ENCODE measurements around the gene EYS. TPM values are rescaled to one million over a fixed set of nuclear protein-coding genes. Genes with fewer than 3 reads are reported as not detected.

The EYS gene
- total RNA-seq, 1 experiment from 2014 or later, result not detected

DNA sequence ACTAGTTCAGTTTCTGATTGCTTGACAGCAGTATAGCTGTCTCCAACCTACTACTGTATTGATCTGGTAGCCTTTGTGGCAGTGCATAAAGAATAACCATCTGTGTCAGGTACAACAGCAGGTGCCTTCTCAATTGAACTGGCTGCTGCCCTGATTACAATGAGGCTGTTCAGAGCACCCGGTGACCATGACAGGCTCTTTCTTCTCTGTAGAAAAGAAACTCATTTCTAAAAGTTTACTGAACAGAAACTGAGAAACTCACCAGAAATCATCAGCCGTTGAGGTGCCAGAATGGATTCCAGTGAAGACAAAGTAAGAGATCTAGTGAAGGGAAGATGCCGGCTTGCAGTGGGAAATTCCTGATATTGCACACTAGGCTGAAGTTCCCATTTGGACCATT lies 1117.1 kb downstream of the EYS start:
- Histone ChIP-seq H3K27me3 (ENCODE audit: insufficient read depth, low read length) (no peaks in the 10 kb centered on the region), H3K9ac (ENCODE audit: low read length) (no peak overlapping the region), H3K27ac (ENCODE audit: low read depth, low read length) (no peak overlapping the region), H3K4me1 (ENCODE audit: control insufficient read depth in 1 of 2, insufficient read depth in 2 of 2, low read length in 2 of 2) (no peaks in the 10 kb centered on the region), H3K36me3 (ENCODE audit: control insufficient read depth in 1 of 2, insufficient read depth in 2 of 2, low read length in 2 of 2) (no peaks in the 10 kb centered on the region), H3K4me2 (ENCODE audit: low read length) (no peak overlapping the region), H3K4me3 (replicated peaks in 1 of 2; ENCODE audit: low read depth in 1 of 2, low read length in 2 of 2) (no peak overlapping the region), H2AFZ (ENCODE audit: low read depth, low read length, poor library complexity, severe bottlenecking) (no peak overlapping the region), H4K20me1 (ENCODE audit: insufficient read depth) (no peaks in the 10 kb centered on the region), H3K9me2 (ENCODE audit: insufficient read depth) (no peaks in the 10 kb centered on the region), H3K79me2 (ENCODE audit: insufficient read depth, low read length) (no peaks in the 10 kb centered on the region), H3K9me3 (ENCODE audit: control insufficient read depth in 1 of 2, insufficient read depth in 1 of 2, low read depth in 1 of 2, low read length in 2 of 2) (peaks cover 0 to 25% of the 10 kb centered on the region in 2 experiments; a peak in 2 of 4 replicates)
- ATAC-seq, result no peak
- TF ChIP-seq, protein P1, sequence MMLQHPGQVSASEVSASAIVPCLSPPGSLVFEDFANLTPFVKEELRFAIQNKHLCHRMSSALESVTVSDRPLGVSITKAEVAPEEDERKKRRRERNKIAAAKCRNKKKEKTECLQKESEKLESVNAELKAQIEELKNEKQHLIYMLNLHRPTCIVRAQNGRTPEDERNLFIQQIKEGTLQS (IDR thresholded peaks at IDR 0.05), result no peak
- TF ChIP-seq FOSL1 (IDR thresholded peaks at IDR 0.05; ENCODE audit: low read depth) (no peak), SIN3A (IDR thresholded peaks at IDR 0.05; ENCODE audit: low read depth) (no peak), ZNF274 (IDR thresholded peaks at IDR 0.05; ENCODE audit: low read depth, low read length) (no peak), POLR2AphosphoS5 (IDR thresholded peaks at IDR 0.05; ENCODE audit: low read depth, low read length) (no peak), YY1 (IDR thresholded peaks at IDR 0.05; ENCODE audit: extremely low read depth, insufficient replicate concordance, low read depth, low read length) (no peak), CBX3 (IDR thresholded peaks at IDR 0.05; ENCODE audit: low read depth) (no peak), JUND (IDR thresholded peaks at IDR 0.05) (no peak), EZH2 (IDR thresholded peaks at IDR 0.05) (no peak), RAD21 (IDR thresholded peaks at IDR 0.05; ENCODE audit: low read depth) (no peak), TCF7L2 (IDR thresholded peaks at IDR 0.05; ENCODE audit: borderline replicate concordance, extremely low read depth, insufficient read depth, insufficient read length) (no peak), SRF (IDR thresholded peaks at IDR 0.05; ENCODE audit: low read depth) (no peak), ZFX (IDR thresholded peaks at IDR 0.05) (no peak)
- TF ChIP-seq, protein P2, sequence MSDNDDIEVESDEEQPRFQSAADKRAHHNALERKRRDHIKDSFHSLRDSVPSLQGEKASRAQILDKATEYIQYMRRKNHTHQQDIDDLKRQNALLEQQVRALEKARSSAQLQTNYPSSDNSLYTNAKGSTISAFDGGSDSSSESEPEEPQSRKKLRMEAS (IDR thresholded peaks at IDR 0.05), result no peak
- TF ChIP-seq, protein P3, sequence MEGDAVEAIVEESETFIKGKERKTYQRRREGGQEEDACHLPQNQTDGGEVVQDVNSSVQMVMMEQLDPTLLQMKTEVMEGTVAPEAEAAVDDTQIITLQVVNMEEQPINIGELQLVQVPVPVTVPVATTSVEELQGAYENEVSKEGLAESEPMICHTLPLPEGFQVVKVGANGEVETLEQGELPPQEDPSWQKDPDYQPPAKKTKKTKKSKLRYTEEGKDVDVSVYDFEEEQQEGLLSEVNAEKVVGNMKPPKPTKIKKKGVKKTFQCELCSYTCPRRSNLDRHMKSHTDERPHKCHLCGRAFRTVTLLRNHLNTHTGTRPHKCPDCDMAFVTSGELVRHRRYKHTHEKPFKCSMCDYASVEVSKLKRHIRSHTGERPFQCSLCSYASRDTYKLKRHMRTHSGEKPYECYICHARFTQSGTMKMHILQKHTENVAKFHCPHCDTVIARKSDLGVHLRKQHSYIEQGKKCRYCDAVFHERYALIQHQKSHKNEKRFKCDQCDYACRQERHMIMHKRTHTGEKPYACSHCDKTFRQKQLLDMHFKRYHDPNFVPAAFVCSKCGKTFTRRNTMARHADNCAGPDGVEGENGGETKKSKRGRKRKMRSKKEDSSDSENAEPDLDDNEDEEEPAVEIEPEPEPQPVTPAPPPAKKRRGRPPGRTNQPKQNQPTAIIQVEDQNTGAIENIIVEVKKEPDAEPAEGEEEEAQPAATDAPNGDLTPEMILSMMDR (IDR thresholded peaks at IDR 0.05 in 2 of 3, conservative IDR thresholded peaks at IDR 0.05 in 1 of 3; ENCODE audit: borderline replicate concordance in 1 of 3, insufficient read depth in 1 of 3, low read depth in 2 of 3, low read length in 2 of 3), result no peak
- TF ChIP-seq, protein P4, sequence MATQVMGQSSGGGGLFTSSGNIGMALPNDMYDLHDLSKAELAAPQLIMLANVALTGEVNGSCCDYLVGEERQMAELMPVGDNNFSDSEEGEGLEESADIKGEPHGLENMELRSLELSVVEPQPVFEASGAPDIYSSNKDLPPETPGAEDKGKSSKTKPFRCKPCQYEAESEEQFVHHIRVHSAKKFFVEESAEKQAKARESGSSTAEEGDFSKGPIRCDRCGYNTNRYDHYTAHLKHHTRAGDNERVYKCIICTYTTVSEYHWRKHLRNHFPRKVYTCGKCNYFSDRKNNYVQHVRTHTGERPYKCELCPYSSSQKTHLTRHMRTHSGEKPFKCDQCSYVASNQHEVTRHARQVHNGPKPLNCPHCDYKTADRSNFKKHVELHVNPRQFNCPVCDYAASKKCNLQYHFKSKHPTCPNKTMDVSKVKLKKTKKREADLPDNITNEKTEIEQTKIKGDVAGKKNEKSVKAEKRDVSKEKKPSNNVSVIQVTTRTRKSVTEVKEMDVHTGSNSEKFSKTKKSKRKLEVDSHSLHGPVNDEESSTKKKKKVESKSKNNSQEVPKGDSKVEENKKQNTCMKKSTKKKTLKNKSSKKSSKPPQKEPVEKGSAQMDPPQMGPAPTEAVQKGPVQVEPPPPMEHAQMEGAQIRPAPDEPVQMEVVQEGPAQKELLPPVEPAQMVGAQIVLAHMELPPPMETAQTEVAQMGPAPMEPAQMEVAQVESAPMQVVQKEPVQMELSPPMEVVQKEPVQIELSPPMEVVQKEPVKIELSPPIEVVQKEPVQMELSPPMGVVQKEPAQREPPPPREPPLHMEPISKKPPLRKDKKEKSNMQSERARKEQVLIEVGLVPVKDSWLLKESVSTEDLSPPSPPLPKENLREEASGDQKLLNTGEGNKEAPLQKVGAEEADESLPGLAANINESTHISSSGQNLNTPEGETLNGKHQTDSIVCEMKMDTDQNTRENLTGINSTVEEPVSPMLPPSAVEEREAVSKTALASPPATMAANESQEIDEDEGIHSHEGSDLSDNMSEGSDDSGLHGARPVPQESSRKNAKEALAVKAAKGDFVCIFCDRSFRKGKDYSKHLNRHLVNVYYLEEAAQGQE (IDR thresholded peaks at IDR 0.05; ENCODE audit: low read depth), result no peak
- ChIA-PET CTCF (no interaction called here), POLR2A (no interaction called here), RAD21 (ENCODE audit: low non-redundant PET in 1 of 2, low total read pairs in 2 of 2, uncharacterized antibody in 2 of 2, unreplicated experiment in 2 of 2) (no interaction called here)
- intact Hi-C loops (cut with micrococcal nuclease), result no loop called here
- BruUV-seq (replicated peaks), result no TSS peak
- DNase-seq (ENCODE audit: low read depth, low spot score), result no peak
